Brain microvascular endothelial cell (primary cell): Measurements from ENCODE around the gene SF3A2.

ENCODE experiments used
- DNase-seq: peaks from one replicate; pipeline ENCODE4 v3.0.0-alpha.2; 2020
- H3K27ac ChIP-seq: fragments of 250-450 bp; sonication (Bioruptor Pico); 2 replicates; pipeline ENCODE4 v1.5.1; 2020; ENCODE audit warnings: mild to moderate bottlenecking, moderate library complexity
- H3K27me3 ChIP-seq: fragments of 250-450 bp; sonication (Bioruptor Pico); replicated peaks from 2 replicates; pipeline ENCODE4 v1.5.1; 2020; ENCODE audit warnings: mild to moderate bottlenecking
- H3K36me3 ChIP-seq: fragments of 250-450 bp; sonication (Bioruptor Pico); replicated peaks from 2 replicates; pipeline ENCODE4 v1.5.1; 2020; ENCODE audit warnings: mild to moderate bottlenecking
- H3K4me3 ChIP-seq: 2 replicates; pipeline ENCODE4 v1.5.1; 2011; ENCODE audit warnings: low read depth, mild to moderate bottlenecking, control low read depth, low read length, moderate library complexity
- CTCF ChIP-seq: IDR thresholded peaks from 2 replicates; pipeline ENCODE4 v1.5.1; 2011; ENCODE audit warnings: low read depth, mild to moderate bottlenecking, moderate library complexity, low read length, control low read depth, inconsistent platforms; ENCODE audit errors: missing control alignments
- in situ Hi-C: cut with HindIII; loops from 2 replicates; pipeline ENCODE4 v1.10.0; 2017; ENCODE audit warnings: low sequenced_read_pairs, low pct_ligation_motif_present

Gene SF3A2

DNA sequence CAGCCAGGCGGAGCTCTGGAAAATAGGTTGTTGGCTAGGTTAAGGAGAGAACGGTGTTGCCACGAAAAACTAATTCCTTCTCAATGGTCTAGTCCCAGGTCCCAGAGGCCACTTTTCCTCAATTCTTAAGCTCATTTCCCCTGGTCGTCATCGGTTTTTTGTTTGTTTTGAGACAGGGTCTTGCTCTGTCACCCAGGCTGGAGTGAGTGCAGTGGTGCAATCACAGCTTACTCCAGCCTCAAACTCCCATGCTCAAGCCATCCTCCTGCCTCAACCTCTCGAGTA lies 1.2 kb downstream of the SF3A2 start:
- no peak for DNase-seq
- Histone ChIP-seq H3K36me3 (peaks cover 20% of the 10 kb centered on the region), H3K4me3 (peak overlapping the region; percentile 81), H3K27me3 (no peaks in the 10 kb centered on the region), H3K27ac (no peak overlapping the region)
- TF ChIP-seq CTCF = no peak
- in situ Hi-C loops = loop anchor here (5.0 kb wide), 1 partner anchor 89 kb away; the partner anchor contains the start of genes LSM7 and SPPL2B

- TF ChIP-seq CTCF = no peak
- Histone ChIP-seq H3K27me3 (no peaks in the 10 kb centered on the region), H3K4me3 (peak overlapping the region; percentile 54), H3K36me3 (peaks cover 18% of the 10 kb centered on the region), H3K27ac (peak overlapping the region; percentile 30)
- in situ Hi-C loops = loop anchor here (5.0 kb wide), 1 partner anchor 88 kb away; the partner anchor contains the start of genes LSM7 and SPPL2B
- no peak for DNase-seq
Measured at GRCh38 chr19:2239173-2239572, 2.5 kb downstream of the SF3A2 start.

DNA sequence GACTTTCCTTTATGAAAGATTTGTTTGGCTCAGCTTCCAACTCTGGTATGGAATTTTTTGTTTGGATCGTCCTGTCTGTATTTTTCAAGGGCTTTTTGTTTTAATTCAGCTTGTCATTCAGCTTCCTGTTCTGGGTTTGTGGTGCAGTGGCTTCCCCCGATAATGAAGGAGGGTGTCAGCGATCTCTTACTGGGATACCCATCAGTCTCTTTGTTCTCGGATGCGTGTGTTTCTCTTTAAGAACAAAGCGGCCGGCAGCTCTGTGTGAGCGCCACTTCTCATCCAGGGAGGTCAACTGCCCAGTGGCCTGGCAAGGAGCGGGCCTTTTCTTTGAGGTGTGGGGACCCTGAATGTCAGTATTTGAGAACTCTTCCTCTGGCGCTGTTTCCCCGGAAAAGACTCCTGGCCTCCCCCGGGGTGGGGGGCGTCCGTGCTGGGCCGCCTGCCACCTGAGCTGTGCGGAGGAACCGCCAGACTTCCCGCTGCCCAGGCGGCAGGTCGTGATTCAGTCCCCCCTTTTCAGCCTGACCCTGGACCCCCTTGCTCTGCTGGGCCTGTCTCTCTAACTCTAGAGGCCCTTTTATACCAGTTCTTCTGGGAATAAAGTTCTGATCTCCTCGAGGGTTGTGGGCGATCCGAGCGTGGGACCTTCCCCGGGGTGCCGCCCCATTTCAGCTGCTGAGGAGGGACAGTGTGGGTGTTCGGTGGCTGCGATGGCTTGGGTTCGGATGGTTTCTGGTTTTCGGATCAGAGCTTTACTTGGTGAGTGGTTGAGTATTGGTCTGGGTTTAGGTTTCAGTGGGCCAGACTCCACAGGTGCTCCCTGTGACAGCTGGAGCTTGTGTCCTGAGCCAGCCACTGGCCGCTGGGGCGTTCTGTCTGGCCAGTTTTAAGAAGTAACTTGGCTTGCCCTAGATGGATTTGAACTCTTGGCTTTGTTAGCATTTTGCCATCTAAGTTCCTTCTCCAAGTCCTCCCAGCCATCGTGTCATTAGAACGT lies 3.4 kb downstream of the SF3A2 start:
- H3K36me3 ChIP-seq = peaks cover 25% of the 10 kb centered on the region
- H3K4me3 ChIP-seq = peak overlapping the region; percentile 54
- DNase-seq = peak; percentile 40
- H3K27ac ChIP-seq = peak overlapping the region; percentile 30
- H3K27me3 ChIP-seq = no peaks in the 10 kb centered on the region
- in situ Hi-C loops = loop anchor here (5.0 kb wide), 1 partner anchor 87 kb away; the partner anchor contains the start of genes LSM7 and SPPL2B
- TF ChIP-seq CTCF = no peak

DNA sequence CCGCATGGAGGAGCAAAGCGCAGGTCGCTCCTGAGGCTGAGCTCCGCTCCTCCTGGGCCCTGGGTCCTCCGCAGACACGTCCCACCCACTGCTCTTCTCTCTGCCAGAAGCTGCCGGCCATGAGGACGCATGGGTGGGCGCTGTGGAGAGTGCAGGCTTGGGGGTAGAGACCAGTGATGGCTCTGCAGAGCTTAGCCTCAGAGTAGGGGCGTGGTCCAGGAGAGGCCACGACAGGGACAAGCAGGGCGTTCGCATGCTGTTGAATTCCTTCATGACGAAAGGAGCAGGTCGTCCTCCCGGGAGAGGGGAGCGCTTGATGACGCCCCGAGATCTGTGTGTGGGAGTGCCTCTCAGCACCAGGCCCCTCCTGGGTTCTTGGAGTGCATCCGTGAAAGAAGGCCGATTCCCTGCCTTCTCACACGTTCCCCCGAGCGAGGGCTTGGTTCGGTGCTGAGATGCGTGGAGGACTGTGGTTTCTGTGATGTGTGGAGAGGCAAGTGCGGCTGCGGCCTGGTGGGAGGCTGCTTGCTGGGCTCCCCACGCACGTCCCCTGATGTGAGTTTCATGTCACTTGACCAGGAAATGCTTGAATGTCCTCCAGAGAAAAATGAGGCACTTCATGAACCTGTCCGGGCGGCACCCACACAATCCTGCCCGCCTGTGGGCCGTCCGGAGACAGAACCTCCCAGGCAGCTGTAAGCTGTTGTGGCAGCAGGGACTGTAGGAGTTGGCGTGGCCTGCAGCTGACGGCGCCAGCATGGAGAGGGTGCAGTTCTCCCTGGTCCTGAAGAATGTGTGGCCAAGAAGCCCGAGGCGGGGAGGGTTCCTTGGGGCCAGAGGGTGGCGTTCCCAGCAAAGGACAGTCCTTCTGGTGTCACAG lies 4.5 kb downstream of the SF3A2 start:
- no peaks in the 10 kb centered on the region for H3K27me3 ChIP-seq
- H3K36me3 ChIP-seq = peaks cover 35% of the 10 kb centered on the region
- peak overlapping the region; percentile 5 for H3K4me3 ChIP-seq
- no peak for TF ChIP-seq CTCF
- in situ Hi-C loops = no loop called here
- no peak overlapping the region for H3K27ac ChIP-seq
- no peak for DNase-seq

- no peak for TF ChIP-seq CTCF
- Histone ChIP-seq H3K4me3 (no peak overlapping the region), H3K27me3 (no peaks in the 10 kb centered on the region), H3K27ac (no peak overlapping the region), H3K36me3 (peaks cover 45% of the 10 kb centered on the region)
- in situ Hi-C loops = no loop called here
- no peak for DNase-seq
Measured at GRCh38 chr19:2242092-2242537, 5.5 kb downstream of the SF3A2 start.
